A549 (cell line): ENCODE results near the gene TRH. TPM values are rescaled to one million over a fixed set of nuclear protein-coding genes. Genes with fewer than 3 reads are reported as not detected.

Experiments
- ATAC-seq, 2 experiments: fragments of 200-7000 bp in 1 of 2; fragments of >200 bp in 1 of 2; cut with Nextera tagmentation in 1 of 2; cut with Tn5 transposase in 1 of 2; 3 replicates each; pipeline versions ENCODE4 v1.8.0 to v1.9.1; 2018 to 2020; ENCODE audit warnings: mild to moderate bottlenecking in 1 of 2, moderate library complexity in 1 of 2
- CTCF ChIA-PET: fragments of 300-600 bp; sonication (Branson Sonifier 250); formaldehyde crosslinking; extraction: SDS; loops from one replicate; lab custom pipeline; 2021; ENCODE audit warnings: antibody characterized with exemption, inconsistent platforms; lab: Yijun Ruan, JAX
- POLR2A ChIA-PET: fragments of 350-600 bp; formaldehyde crosslinking; extraction: SDS; loops from one replicate; lab custom pipeline; 2021; ENCODE audit warnings: antibody characterized with exemption, inconsistent platforms; lab: Yijun Ruan, JAX
- DNase-seq, 2 experiments: peaks; one replicate each; pipeline versions ENCODE4 v3.0.0 to v3.0.0-alpha.2; 2011 to 2016; ENCODE audit warnings: low read depth in 1 of 2, low spot score in 1 of 2
- FAIRE-seq: peaks from 2 replicates; lab custom pipeline; 2011; peaks lifted over from hg19 to GRCh38; lab: Jason Lieb, UNC
- H3K27ac ChIP-seq, 2 experiments: fragments of >200 bp; sonication (Bioruptor Twin); formaldehyde crosslinking; 3 replicates each; pipeline ENCODE4 v1.5.1; 2016 to 2017
- H3K4me1 ChIP-seq: fragments of >200 bp; sonication (Bioruptor Twin); formaldehyde crosslinking; 3 replicates; pipeline ENCODE4 v1.6.1; 2016
- H3K4me2 ChIP-seq: fragments of >200 bp; sonication (Bioruptor Twin); formaldehyde crosslinking; 3 replicates; pipeline ENCODE4 v1.6.1; 2016
- H3K4me3 ChIP-seq: fragments of >200 bp; sonication (Bioruptor Twin); formaldehyde crosslinking; 3 replicates; pipeline ENCODE4 v1.5.1; 2016
- H3K9me3 ChIP-seq: fragments of >200 bp; sonication (Bioruptor Twin); formaldehyde crosslinking; 3 replicates; pipeline ENCODE4 v1.6.1; 2016
- BCL3 ChIP-seq: fragments of >200 bp; sonication (Bioruptor Twin); formaldehyde crosslinking; IDR thresholded peaks from 3 replicates; pipeline ENCODE4 v1.6.1; 2016
- CBX2 ChIP-seq: fragments of 200-600 bp; sonication (generic); IDR thresholded peaks from 2 replicates; pipeline ENCODE4 v1.6.1; 2016; ENCODE audit warnings: low read depth, mild to moderate bottlenecking, borderline replicate concordance
- CBX8 ChIP-seq: fragments of 200-600 bp; sonication (generic); IDR thresholded peaks from 2 replicates; pipeline ENCODE4 v1.6.1; 2016
- CHD4 ChIP-seq: fragments of 200-600 bp; sonication (generic); IDR thresholded peaks from 2 replicates; pipeline ENCODE4 v1.6.1; 2016; ENCODE audit warnings: antibody characterized with exemption, mild to moderate bottlenecking, borderline replicate concordance
- EHMT2 ChIP-seq: fragments of 200-600 bp; sonication (generic); IDR thresholded peaks from 2 replicates; pipeline ENCODE4 v1.6.1; 2016; ENCODE audit warnings: antibody characterized with exemption, low read depth, mild to moderate bottlenecking, moderate library complexity
- ELK1 ChIP-seq: fragments of 150-350 bp; IDR thresholded peaks from 2 replicates; pipeline ENCODE4 v1.6.1; 2014; ENCODE audit warnings: low read depth, mild to moderate bottlenecking, low read length
- EP300 ChIP-seq, 2 experiments: fragments of >200 bp; sonication (Bioruptor Twin); formaldehyde crosslinking; IDR thresholded peaks; 2 replicates in 1 of 2; 3 replicates in 1 of 2; pipeline ENCODE4 v1.6.1; 2016 to 2017
- FOSB ChIP-seq: fragments of 250-450 bp; sonication (Bioruptor Pico); IDR thresholded peaks from 2 replicates; pipeline ENCODE4 v1.5.0; 2020; ENCODE audit warnings: mild to moderate bottlenecking, moderate library complexity
- FOSL2 ChIP-seq, 2 experiments: fragments of 450-650 bp in 1 of 2; fragments of >200 bp in 1 of 2; sonication (Bioruptor Twin) in 1 of 2; formaldehyde crosslinking; IDR thresholded peaks; 2 replicates each; pipeline versions ENCODE4 v1.5.0 to v1.6.1; 2016 to 2020; ENCODE audit warnings: mild to moderate bottlenecking in 1 of 2, moderate library complexity in 1 of 2
- FOXS1 ChIP-seq: fragments of 250-450 bp; sonication (Bioruptor Pico); IDR thresholded peaks from 2 replicates; pipeline ENCODE4 v1.5.0; 2020; ENCODE audit warnings: mild to moderate bottlenecking, moderate library complexity
- GATA3 ChIP-seq: IDR thresholded peaks from 2 replicates; pipeline ENCODE4 v1.6.1; 2012; ENCODE audit warnings: borderline replicate concordance
- HDAC2 ChIP-seq: fragments of 200-600 bp; sonication (generic); IDR thresholded peaks from 2 replicates; pipeline ENCODE4 v1.6.1; 2016
- HES2 ChIP-seq: fragments of >200 bp; sonication (Bioruptor Twin); formaldehyde crosslinking; IDR thresholded peaks from 2 replicates; pipeline ENCODE4 v1.6.1; 2016
- HMGXB4 ChIP-seq: fragments of 250-450 bp; sonication (Bioruptor Pico); IDR thresholded peaks from 2 replicates; pipeline ENCODE4 v1.5.0; 2021; ENCODE audit warnings: mild to moderate bottlenecking, moderate library complexity, borderline replicate concordance
- HOXA7 ChIP-seq: fragments of 250-450 bp; sonication (Bioruptor Pico); IDR thresholded peaks from 2 replicates; pipeline ENCODE4 v1.5.0; 2020; ENCODE audit warnings: mild to moderate bottlenecking, moderate library complexity
- HOXB13 ChIP-seq: fragments of 250-450 bp; sonication (Bioruptor Pico); IDR thresholded peaks from 2 replicates; pipeline ENCODE4 v1.5.0; 2020; ENCODE audit warnings: low read depth, mild to moderate bottlenecking, moderate library complexity
- JUN ChIP-seq, 2 experiments: fragments of >200 bp; sonication (Bioruptor Twin); formaldehyde crosslinking; IDR thresholded peaks; 2 replicates in 1 of 2; 3 replicates in 1 of 2; pipeline ENCODE4 v1.6.1; 2016 to 2017
- JUNB ChIP-seq: fragments of >200 bp; sonication (Bioruptor Twin); formaldehyde crosslinking; IDR thresholded peaks from 2 replicates; pipeline ENCODE4 v1.6.1; 2016
- KDM1A ChIP-seq: fragments of 200-600 bp; sonication (generic); IDR thresholded peaks from 2 replicates; pipeline ENCODE4 v1.6.1; 2016; ENCODE audit warnings: low read depth, mild to moderate bottlenecking
- KDM5A ChIP-seq: fragments of 200-600 bp; sonication (generic); IDR thresholded peaks from 2 replicates; pipeline ENCODE4 v1.6.1; 2016; ENCODE audit warnings: antibody characterized with exemption, mild to moderate bottlenecking
- MAFK ChIP-seq: fragments of 450-650 bp; IDR thresholded peaks from 2 replicates; pipeline ENCODE4 v1.6.1; 2014; ENCODE audit not compliant: partially characterized antibody
- NFE2L2 ChIP-seq: fragments of 150-350 bp; conservative IDR thresholded peaks from 2 replicates; pipeline ENCODE4 v1.6.1; 2014; ENCODE audit warnings: low read length
- NPAS2 ChIP-seq: fragments of 250-450 bp; sonication (Bioruptor Pico); IDR thresholded peaks from 2 replicates; pipeline ENCODE4 v1.8.0; 2022; ENCODE audit warnings: mild to moderate bottlenecking, moderate library complexity, borderline replicate concordance
- PHF8 ChIP-seq: fragments of 200-600 bp; sonication (generic); IDR thresholded peaks from 2 replicates; pipeline ENCODE4 v1.6.1; 2016; ENCODE audit warnings: low read depth, mild to moderate bottlenecking, antibody characterized with exemption, moderate library complexity, borderline replicate concordance
- POLR2AphosphoS2 ChIP-seq: conservative IDR thresholded peaks from 2 replicates; pipeline ENCODE4 v1.6.1; 2012; ENCODE audit warnings: low read length, improper control_type of control experiment, inconsistent platforms
- RAD21 ChIP-seq, 2 experiments: fragments of >200 bp in 1 of 2; sonication (Bioruptor Twin) in 1 of 2; formaldehyde crosslinking in 1 of 2; IDR thresholded peaks in 1 of 2; conservative IDR thresholded peaks in 1 of 2; 2 replicates in 1 of 2; 3 replicates in 1 of 2; pipeline ENCODE4 v1.6.1; 2012 to 2018; ENCODE audit warnings: inconsistent platforms in 1 of 2
- SMC3 ChIP-seq: fragments of >200 bp; sonication (Bioruptor Twin); formaldehyde crosslinking; IDR thresholded peaks from 3 replicates; pipeline ENCODE4 v1.6.1; 2018; ENCODE audit warnings: inconsistent platforms
- USF2 ChIP-seq: fragments of 450-650 bp; IDR thresholded peaks from 2 replicates; pipeline ENCODE4 v1.6.1; 2014; ENCODE audit warnings: antibody characterized with exemption
- ZFP36 ChIP-seq: fragments of 450-650 bp; IDR thresholded peaks from 2 replicates; pipeline ENCODE4 v1.6.1; 2014; ENCODE audit warnings: borderline replicate concordance; ENCODE audit not compliant: partially characterized antibody
- ZSCAN20 ChIP-seq: fragments of 250-450 bp; sonication (Bioruptor Pico); IDR thresholded peaks from 2 replicates; pipeline ENCODE4 v1.8.0; 2022; ENCODE audit warnings: mild to moderate bottlenecking, moderate library complexity
- WGBS: methylation state at CpG from one replicate; pipeline ENCODE4 v1.1.6; 2017; ENCODE audit errors: missing lambda C conversion rate; 5-methylcytosine and 5-hydroxymethylcytosine counted together
- polyA plus RNA-seq, 4 experiments: library from polyadenylated mRNA; depleted of rRNA in 3 of 4; stranded (reverse); fragments of >200 nt; fragmentation: RNase III in 1 of 4; extraction: RNeasy Plus Mini Kit Qiagen cat#74134 plus additional on column Dnase treatment in 1 of 4; gene quantifications; 2 replicates in 3 of 4; 3 replicates in 1 of 4; pipeline ENCODE4 v1.2.3, GENCODE V29; 2011 to 2017

Gene TRH
- polyA plus RNA-seq, 2 of the 4 experiments (the other 2 are of a cell fraction), result not detected

- no peak for ATAC-seq
Measured at GRCh38 chr3:129985113-129985512, 10.6 kb downstream of the TRH start.

GRCh38 chr3:129988429-129988828, 13.9 kb downstream of the TRH start:
- no peak for TF ChIP-seq HDAC2
- no peak for TF ChIP-seq HOXB13 (CRISPR knock-in tag)
- TF ChIP-seq FOSB (CRISPR knock-in tag), result no peak
- no peak for TF ChIP-seq CBX8
- no peak for TF ChIP-seq KDM1A
- TF ChIP-seq ELK1, result no peak
- TF ChIP-seq RAD21 (conservative IDR thresholded peaks at IDR 0.05 in 1 of 2, IDR thresholded peaks at IDR 0.05 in 1 of 2), result no peak
- no peak for TF ChIP-seq ZSCAN20
- TF ChIP-seq USF2, result no peak
- TF ChIP-seq BCL3, result no peak
- no peak for TF ChIP-seq SMC3
- no peak for TF ChIP-seq HOXA7 (CRISPR knock-in tag)
- no peak for TF ChIP-seq NFE2L2
- TF ChIP-seq HES2, result no peak
- TF ChIP-seq KDM5A, result no peak
- TF ChIP-seq NPAS2 (CRISPR knock-in tag), result no peak
- TF ChIP-seq EHMT2, result no peak
- TF ChIP-seq PHF8, result no peak
- TF ChIP-seq CHD4, result no peak
- ChIA-PET POLR2A (no interaction called here), CTCF (interaction anchor here (1.4 to 1.6 kb wide), 2 partner anchors 14 to 46 kb away, joined by 4 to 8 read pairs; no protein-coding TSS in a partner anchor)
- H3K27ac ChIP-seq, result no peak overlapping the region
- H3K9me3 ChIP-seq, result no peaks in the 10 kb centered on the region
- FAIRE-seq, result no peak
- ATAC-seq, result no peak
- 78% methylated on average over 3 of the region's 10 CpGs for WGBS
- no peak overlapping the region for H3K4me2 ChIP-seq
- no peak overlapping the region for H3K4me3 ChIP-seq
- no peak for DNase-seq
- H3K4me1 ChIP-seq, result no peaks in the 10 kb centered on the region

More at GRCh38 chr3:129985113-129985512, 10.6 kb downstream of the TRH start:
- ChIA-PET POLR2A (no interaction called here), CTCF (interaction anchor here (1.2 kb wide), 1 partner anchor 42 kb away, joined by 3 read pairs; no protein-coding TSS in a partner anchor)
- DNase-seq (no peak), FAIRE-seq (no peak)
- Histone ChIP-seq H3K9me3 (no peaks in the 10 kb centered on the region), H3K4me2 (no peak overlapping the region), H3K4me3 (no peak overlapping the region), H3K27ac (no peak overlapping the region), H3K4me1 (no peaks in the 10 kb centered on the region)
- 86% methylated on average over 14 of the region's 14 CpGs for WGBS
- TF ChIP-seq ZFP36 (no peak), GATA3 (no peak), JUNB (no peak), KDM1A (no peak), CBX2 (no peak), FOSL2 (IDR thresholded peaks at IDR 0.05) (no peak), FOSL2 (CRISPR knock-in tag; IDR thresholded peaks at IDR 0.05) (no peak), FOXS1 (CRISPR knock-in tag) (no peak), EP300 (IDR thresholded peaks at IDR 0.05) (no peak), JUN (IDR thresholded peaks at IDR 0.05) (no peak), MAFK (no peak), HES2 (no peak), CBX8 (no peak), HMGXB4 (no peak), HOXA7 (CRISPR knock-in tag) (no peak), POLR2AphosphoS2 (no peak)
